Progenitor cell of endocrine pancreas (in vitro differentiated cells): Measurements from ENCODE around the gene CNTNAP2. TPM values are rescaled to one million over a fixed set of nuclear protein-coding genes. Genes with fewer than 3 reads are reported as not detected.

Source experiments
- DNase-seq: peaks from one replicate; pipeline ENCODE4 v3.0.0; 2021; ENCODE audit warnings: low spot score; ENCODE audit not compliant: unreplicated experiment
- H3K27ac Mint-ChIP-seq: 2 replicates; pipeline ENCODE4 v1.8.0; 2021; ENCODE audit warnings: mild to moderate bottlenecking, moderate library complexity, mixed read lengths
- H3K27me3 Mint-ChIP-seq: 2 replicates; pipeline ENCODE4 v1.8.0; 2021; ENCODE audit warnings: mixed read lengths
- H3K36me3 Mint-ChIP-seq: 2 replicates; pipeline ENCODE4 v1.8.0; 2022; ENCODE audit warnings: mixed read lengths; ENCODE audit not compliant: insufficient read depth
- H3K4me1 Mint-ChIP-seq: 2 replicates; pipeline ENCODE4 v1.8.0; 2021; ENCODE audit warnings: low read depth, mixed read lengths
- H3K4me3 Mint-ChIP-seq: 2 replicates; pipeline ENCODE4 v1.8.0; 2021; ENCODE audit warnings: low read depth, mild to moderate bottlenecking, moderate library complexity, mixed read lengths
- H3K9me3 Mint-ChIP-seq: 2 replicates; pipeline ENCODE4 v1.8.0; 2021; ENCODE audit warnings: low read depth, mixed read lengths
- CTCF ChIP-seq: fragments of 200-600 bp; sonication (generic); IDR thresholded peaks from one replicate; pipeline ENCODE4 v1.5.0; 2021; ENCODE audit warnings: antibody characterized with exemption, mild to moderate bottlenecking; ENCODE audit not compliant: unreplicated experiment
- total RNA-seq: library from RNA; stranded (reverse); gene quantifications from 2 replicates; pipeline ENCODE4 v1.2.1, GENCODE V29; 2021

The CNTNAP2 gene
- total RNA-seq, 1 donor from 2014 or later: 6.5 TPM

GRCh38 chr7:146138926-146139325 is 22.3 kb downstream of the CNTNAP2 start:
- no peaks in the 10 kb centered on the region for H3K27me3 Mint-ChIP-seq
- no peaks in the 10 kb centered on the region for H3K4me1 Mint-ChIP-seq
- no peak overlapping the region for H3K4me3 Mint-ChIP-seq
- no peak for TF ChIP-seq CTCF
- H3K9me3 Mint-ChIP-seq: no peaks in the 10 kb centered on the region
- no peak overlapping the region for H3K27ac Mint-ChIP-seq
- no peaks in the 10 kb centered on the region for H3K36me3 Mint-ChIP-seq
- no peak for DNase-seq

- DNase-seq: no peak
- Mint-ChIP-seq H3K27me3 (no peaks in the 10 kb centered on the region), H3K4me3 (no peak overlapping the region), H3K9me3 (no peaks in the 10 kb centered on the region), H3K27ac (no peak overlapping the region), H3K4me1 (peaks cover 9% of the 10 kb centered on the region), H3K36me3 (no peaks in the 10 kb centered on the region)
- TF ChIP-seq CTCF: no peak
Measured at GRCh38 chr7:146146831-146147486, 30.4 kb downstream of the CNTNAP2 start.

GRCh38 chr7:146150153-146150552 is 33.6 kb downstream of the CNTNAP2 start:
- H3K27ac Mint-ChIP-seq: no peak overlapping the region
- peaks cover 13% of the 10 kb centered on the region for H3K4me1 Mint-ChIP-seq
- H3K9me3 Mint-ChIP-seq: no peaks in the 10 kb centered on the region
- TF ChIP-seq CTCF: no peak
- H3K36me3 Mint-ChIP-seq: no peaks in the 10 kb centered on the region
- no peak for DNase-seq
- H3K4me3 Mint-ChIP-seq: no peak overlapping the region
- no peaks in the 10 kb centered on the region for H3K27me3 Mint-ChIP-seq

- H3K36me3 Mint-ChIP-seq: no peaks in the 10 kb centered on the region
- H3K9me3 Mint-ChIP-seq: no peaks in the 10 kb centered on the region
- H3K27ac Mint-ChIP-seq: no peak overlapping the region
- TF ChIP-seq CTCF: no peak
- H3K4me3 Mint-ChIP-seq: no peak overlapping the region
- H3K4me1 Mint-ChIP-seq: no peaks in the 10 kb centered on the region
- no peaks in the 10 kb centered on the region for H3K27me3 Mint-ChIP-seq
- no peak for DNase-seq
Measured at GRCh38 chr7:146172112-146172511, 55.5 kb downstream of the CNTNAP2 start.

GRCh38 chr7:146175716-146176115 is 59.1 kb downstream of the CNTNAP2 start:
- TF ChIP-seq CTCF: peak; percentile 23
- H3K9me3 Mint-ChIP-seq: no peaks in the 10 kb centered on the region
- H3K27me3 Mint-ChIP-seq: no peaks in the 10 kb centered on the region
- no peaks in the 10 kb centered on the region for H3K36me3 Mint-ChIP-seq
- DNase-seq: no peak
- no peak overlapping the region for H3K4me3 Mint-ChIP-seq
- H3K4me1 Mint-ChIP-seq: no peaks in the 10 kb centered on the region
- no peak overlapping the region for H3K27ac Mint-ChIP-seq
